Urinary bladder (tissue), 4 donors: Measurements from ENCODE around the gene MEIS2. TPM values are rescaled to one million over a fixed set of nuclear protein-coding genes. Genes with fewer than 3 reads are reported as not detected.
A peak's percentile ranks its signal among the peaks of the same experiment; 100 is the strongest.

Experiments used
- DNase-seq: peaks from one replicate; pipeline ENCODE4 v3.0.0-alpha.2; 2015; ENCODE audit errors: extremely low spot score
- H3K27ac ChIP-seq: one replicate; pipeline ENCODE4 v1.5.1; 2013; ENCODE audit warnings: low read depth, mild to moderate bottlenecking, moderate library complexity
- H3K36me3 ChIP-seq: one replicate; pipeline ENCODE4 v1.6.1; 2013; ENCODE audit warnings: mild to moderate bottlenecking, moderate library complexity; ENCODE audit not compliant: insufficient read depth
- H3K4me1 ChIP-seq: one replicate; pipeline ENCODE4 v1.6.1; 2013; ENCODE audit warnings: mild to moderate bottlenecking, moderate library complexity; ENCODE audit not compliant: insufficient read depth
- H3K4me3 ChIP-seq: one replicate; pipeline ENCODE4 v1.5.1; 2013; ENCODE audit warnings: low read depth, low read length
- WGBS: extraction: QIAGEN DNeasy Blood & Tissue Kit; methylation state at CpG from one replicate; pipeline ENCODE4 v1.1.7; 2013; 5-methylcytosine and 5-hydroxymethylcytosine counted together
- polyA plus RNA-seq: library from polyadenylated mRNA; stranded (reverse); fragments of 200-250 nt; gene quantifications from one replicate; pipeline ENCODE4 v1.2.3, GENCODE V29; 2013
- total RNA-seq: library from RNA; depleted of rRNA; stranded (reverse); fragments of >200 nt; gene quantifications from one replicate; pipeline ENCODE4 v1.2.3, GENCODE V29; 2014
- donor health status: healthy with polysubstance abuse.
- donor health status: healthy.

The MEIS2 gene
- total and polyA plus RNA-seq, 2 donors: 79.8 to 163 TPM

- Histone ChIP-seq H3K36me3 (no peaks in the 10 kb centered on the region), H3K4me1 (no peaks in the 10 kb centered on the region), H3K4me3 (peak overlapping the region; percentile 91), H3K27ac (peak overlapping the region; percentile 87)
- no peak for DNase-seq
- WGBS: under 1% methylated on average over 21 of the region's 21 CpGs
These were observed 835 bp downstream of the MEIS2 start for GRCh38 chr15:37099319-37100108.

- WGBS: under 1% methylated on average over 75 of the region's 75 CpGs
- Histone ChIP-seq H3K27ac (peak overlapping the region; percentile 82), H3K4me1 (no peaks in the 10 kb centered on the region), H3K4me3 (peak overlapping the region; percentile 91), H3K36me3 (no peaks in the 10 kb centered on the region)
- DNase-seq: no peak
These were observed 1.7 kb downstream of the MEIS2 start for GRCh38 chr15:37098468-37099318.

GRCh38 chr15:37097144-37097919 is 3.0 kb downstream of the MEIS2 start:
- no peak for DNase-seq

GRCh38 chr15:37096558-37097143 is 3.7 kb downstream of the MEIS2 start:
- Histone ChIP-seq H3K4me3 (peak overlapping the region; percentile 91), H3K36me3 (no peaks in the 10 kb centered on the region), H3K27ac (no peak overlapping the region), H3K4me1 (no peaks in the 10 kb centered on the region)
- WGBS: 14% methylated on average over 19 of the region's 19 CpGs
- no peak for DNase-seq

More at GRCh38 chr15:37097144-37097919, 3.0 kb downstream of the MEIS2 start:
- WGBS: 9% methylated on average over 30 of the region's 30 CpGs
- Histone ChIP-seq H3K27ac (peak overlapping the region; percentile 43), H3K4me1 (no peaks in the 10 kb centered on the region), H3K36me3 (no peaks in the 10 kb centered on the region), H3K4me3 (peak overlapping the region; percentile 91)

- DNase-seq: no peak
- Histone ChIP-seq H3K27ac (no peak overlapping the region), H3K4me3 (peak overlapping the region; percentile 91), H3K36me3 (no peaks in the 10 kb centered on the region), H3K4me1 (no peaks in the 10 kb centered on the region)
- 25% methylated on average over 32 of the region's 32 CpGs for WGBS
These were observed 4.4 kb downstream of the MEIS2 start for GRCh38 chr15:37095770-37096557.

- no peak overlapping the region for H3K27ac ChIP-seq
- WGBS: 31% methylated on average over 36 of the region's 36 CpGs
- H3K4me1 ChIP-seq: no peaks in the 10 kb centered on the region
- peak overlapping the region; percentile 6 for H3K4me3 ChIP-seq
- no peaks in the 10 kb centered on the region for H3K36me3 ChIP-seq
- DNase-seq: no peak
These were observed 5.2 kb downstream of the MEIS2 start for GRCh38 chr15:37094915-37095711.

GRCh38 chr15:37094333-37094914 is 5.9 kb downstream of the MEIS2 start:
- Histone ChIP-seq H3K36me3 (no peaks in the 10 kb centered on the region), H3K4me1 (no peaks in the 10 kb centered on the region), H3K4me3 (no peak overlapping the region), H3K27ac (no peak overlapping the region)
- no peak for DNase-seq
- 35% methylated on average over 7 of the region's 7 CpGs for WGBS

- H3K36me3 ChIP-seq: no peaks in the 10 kb centered on the region
- DNase-seq: no peak
- H3K4me1 ChIP-seq: no peaks in the 10 kb centered on the region
- H3K4me3 ChIP-seq: no peak overlapping the region
- WGBS: 38% methylated on average over 11 of the region's 11 CpGs
- H3K27ac ChIP-seq: no peak overlapping the region
These were observed 6.6 kb downstream of the MEIS2 start for GRCh38 chr15:37093480-37094332.

- 34% methylated on average over 3 of the region's 3 CpGs for WGBS
- Histone ChIP-seq H3K4me3 (no peak overlapping the region), H3K27ac (no peak overlapping the region), H3K36me3 (peaks cover 2% of the 10 kb centered on the region), H3K4me1 (no peaks in the 10 kb centered on the region)
- DNase-seq: no peak
These were observed 9.7 kb downstream of the MEIS2 start for GRCh38 chr15:37090543-37091175.

- H3K4me3 ChIP-seq: no peak overlapping the region
- H3K27ac ChIP-seq: no peak overlapping the region
- peaks cover 1% of the 10 kb centered on the region for H3K4me1 ChIP-seq
- peaks cover 2% of the 10 kb centered on the region for H3K36me3 ChIP-seq
- DNase-seq: no peak
- WGBS: 46% methylated on average over 2 of the region's 2 CpGs
These were observed 11.9 kb downstream of the MEIS2 start for GRCh38 chr15:37088436-37088835.

GRCh38 chr15:37087131-37087588 is 13.2 kb downstream of the MEIS2 start:
- 72% methylated on average over 4 of the region's 4 CpGs for WGBS
- no peak for DNase-seq
- Histone ChIP-seq H3K36me3 (peaks cover 2% of the 10 kb centered on the region), H3K27ac (no peak overlapping the region), H3K4me1 (peaks cover 1% of the 10 kb centered on the region), H3K4me3 (no peak overlapping the region)
